Left colon (tissue), 2 donors: ENCODE results near the gene CCDC171. TPM values are rescaled to one million over a fixed set of nuclear protein-coding genes. Genes with fewer than 3 reads are reported as not detected.

Experiments
- ATAC-seq: fragments of 200-7000 bp; cut with Tn5 transposase; one replicate; pipeline ENCODE4 v1.9.1; 2020; ENCODE audit warnings: mild to moderate bottlenecking, moderate library complexity
- DNase-seq, 2 donors: peaks; one replicate each; pipeline ENCODE4 v3.0.0-alpha.2; 2020
- intact Hi-C, 2 donors: fragments of 100-400 bp; cut with DNase I in 1 of 2; cut with micrococcal nuclease in 1 of 2; formaldehyde crosslinking; loops; one replicate each; pipeline versions ENCODE4 v1.11.2 to v1.14.0; 2022; cut with DNase I, micrococcal nuclease
- total RNA-seq, 2 donors: library from RNA; stranded (reverse); fragmentation: NEBNext Ultra II Directional; extraction: Animal tissue kit (Norgen Biotek cat#: 25700); gene quantifications; one replicate each; pipeline ENCODE4 v1.2.1, GENCODE V29; 2021
- donor health status: DM: no; HTN: no; CAD: no.
- donor health status: DM: yes; HTN: yes; CAD: no.

Gene CCDC171
- total RNA-seq, 2 donors from 2014 or later, result 3.2 to 3.5 TPM

GRCh38 chr9:15834541-15834940 is 281.7 kb downstream of the CCDC171 start:
- no peak for DNase-seq
- intact Hi-C loops, result no loop called here
- ATAC-seq, result no peak

DNA sequence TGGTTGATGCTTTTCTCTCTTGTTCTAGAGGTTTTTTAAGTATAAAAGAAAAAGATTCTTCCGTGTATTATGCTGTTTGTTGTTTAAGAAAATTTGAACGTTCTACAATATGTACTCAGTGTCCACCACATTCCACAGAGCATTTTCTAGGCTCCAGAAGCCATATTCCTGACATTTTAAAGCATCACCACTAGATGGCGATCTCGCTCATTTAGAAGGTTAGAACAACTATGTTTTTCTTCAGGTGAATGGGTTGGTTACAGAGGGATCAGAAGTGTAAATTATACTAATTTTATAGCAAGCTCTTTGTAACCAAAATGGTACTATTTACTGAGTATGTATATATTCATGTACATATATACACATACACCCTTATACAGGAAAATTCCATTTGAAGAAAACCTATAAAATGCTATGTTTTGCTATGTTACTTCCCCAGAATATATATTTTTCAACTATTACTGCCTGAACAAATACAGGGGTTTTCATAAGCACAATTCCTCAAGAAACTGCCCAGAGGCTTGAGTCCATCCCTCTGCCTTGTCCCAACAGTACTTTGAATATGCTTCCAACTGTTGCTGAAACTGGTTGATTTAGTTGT is 284.3 kb downstream of the CCDC171 start:
- no peak for DNase-seq

DNA sequence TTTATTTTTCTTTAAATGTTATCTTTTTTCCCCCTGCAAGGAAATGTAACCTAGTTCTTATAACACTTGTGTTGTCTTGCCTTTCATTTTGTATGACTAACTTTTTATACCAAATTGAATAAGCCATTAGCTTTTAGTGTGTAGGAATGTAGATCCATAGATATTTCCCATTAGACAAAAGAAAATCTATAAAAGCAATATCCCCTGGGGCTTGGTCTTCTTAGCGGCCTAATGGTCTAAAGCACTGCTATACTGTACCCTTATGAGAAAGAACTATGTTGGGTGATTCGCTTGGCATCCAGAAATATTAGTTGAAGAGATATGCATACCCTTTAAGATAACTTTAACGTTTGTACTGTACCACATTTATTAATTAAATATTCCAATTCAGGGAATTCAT is 289.2 kb downstream of the CCDC171 start:
- no peak for DNase-seq
- ATAC-seq, result no peak
- intact Hi-C loops, result no loop called here

More for the DNA sequence above, 284.3 kb downstream of the CCDC171 start:
- intact Hi-C loops, result no loop called here
- ATAC-seq, result peak; percentile 69

DNA sequence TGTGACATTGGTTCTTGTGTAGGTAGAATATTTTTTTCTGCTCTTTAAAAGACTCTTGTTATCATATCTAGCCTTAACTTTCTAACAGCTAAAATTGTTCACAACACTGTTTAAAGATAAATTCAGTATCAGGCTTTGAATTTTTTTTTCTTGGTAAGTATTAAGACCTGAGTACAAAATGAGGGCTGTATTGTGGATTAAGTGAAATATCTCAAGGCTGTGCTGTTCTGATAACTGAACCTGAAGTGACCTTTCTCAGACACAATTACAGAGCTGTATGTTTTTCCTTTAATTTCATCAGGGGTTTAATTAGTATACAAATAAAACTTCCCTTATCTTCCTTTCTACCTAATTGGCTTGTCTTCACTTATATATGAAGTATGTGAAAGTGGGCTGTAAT is 290.5 kb downstream of the CCDC171 start:
- no peak for ATAC-seq
- DNase-seq, result no peak
- intact Hi-C loops, result no loop called here

- DNase-seq, result no peak
- ATAC-seq, result no peak
- intact Hi-C loops, result no loop called here
Measured at GRCh38 chr9:15843931-15844330, 291.1 kb downstream of the CCDC171 start.

- intact Hi-C loops, result no loop called here
- ATAC-seq (no peak), DNase-seq (no peak)
Measured at GRCh38 chr9:15846611-15847010, 293.8 kb downstream of the CCDC171 start.

- intact Hi-C loops, result loop anchor here in 1 of 2 donors (10.0 kb wide), 1 partner anchor 55 kb away; no protein-coding TSS in a partner anchor
- no peak for ATAC-seq
- DNase-seq, result no peak
Measured at GRCh38 chr9:15849871-15850270, 297.0 kb downstream of the CCDC171 start.

DNA sequence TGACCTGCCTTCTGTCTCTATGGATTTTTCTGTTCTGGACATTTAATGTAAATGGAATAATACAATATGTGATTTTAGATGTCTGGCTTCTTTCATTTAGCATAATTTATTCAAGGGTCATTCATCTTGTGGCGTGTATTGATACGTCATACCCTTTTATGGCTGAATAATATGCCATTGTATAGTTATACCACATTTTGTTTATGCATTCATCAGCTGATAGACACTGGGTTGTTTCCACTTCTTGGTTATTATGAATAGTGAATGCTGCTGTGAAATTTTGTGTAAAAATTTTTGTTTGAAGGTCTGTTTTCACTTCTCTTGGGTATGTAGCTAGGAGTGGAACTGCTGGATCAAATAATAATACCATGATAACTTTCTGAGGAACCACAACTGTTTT is 298.9 kb downstream of the CCDC171 start:
- DNase-seq (no peak), ATAC-seq (no peak)
- intact Hi-C loops, result loop anchor here in 1 of 2 donors (10.0 kb wide), 1 partner anchor 53 kb away; no protein-coding TSS in a partner anchor

- DNase-seq (no peak), ATAC-seq (no peak)
- intact Hi-C loops, result loop anchor here in 1 of 2 donors (10.0 kb wide), 1 partner anchor 48 kb away; no protein-coding TSS in a partner anchor
Measured at GRCh38 chr9:15856591-15856990, 303.7 kb downstream of the CCDC171 start.

GRCh38 chr9:15867334-15867733 is 314.5 kb downstream of the CCDC171 start:
- intact Hi-C loops, result no loop called here
- DNase-seq (no peak), ATAC-seq (no peak)

GRCh38 chr9:15867988-15868387 is 315.1 kb downstream of the CCDC171 start:
- peak; percentile 72 for ATAC-seq
- peak in 1 of 2 donors; percentile 19 for DNase-seq
- intact Hi-C loops, result no loop called here

GRCh38 chr9:15873573-15874177 is 320.8 kb downstream of the CCDC171 start:
- intact Hi-C loops, result loop anchor here in 1 of 2 donors (10.0 kb wide), 2 partner anchors 261 to 391 kb away; no protein-coding TSS in a partner anchor
- peak; percentile 46 for ATAC-seq
- DNase-seq, result no peak

DNA sequence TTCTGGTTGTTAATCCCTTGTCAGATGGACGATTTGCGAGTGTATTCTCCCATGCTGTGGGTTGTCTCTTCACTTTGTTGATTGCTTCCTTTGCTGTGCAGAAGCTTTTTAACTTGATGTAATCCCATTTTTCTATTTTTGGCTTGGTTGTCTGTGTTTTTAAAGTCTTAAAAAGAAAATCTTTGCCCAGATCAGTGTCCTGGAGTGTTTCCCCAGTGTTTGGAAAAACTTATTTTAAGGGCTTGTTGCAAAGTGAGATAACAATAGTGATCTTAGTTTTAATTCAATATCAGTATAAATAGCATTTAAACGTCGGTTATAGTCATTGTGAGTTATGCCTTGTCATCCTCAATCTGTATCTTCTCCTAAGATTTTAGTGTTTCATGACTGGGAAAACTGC is 329.5 kb downstream of the CCDC171 start:
- intact Hi-C loops, result no loop called here
- no peak for DNase-seq
- no peak for ATAC-seq

DNA sequence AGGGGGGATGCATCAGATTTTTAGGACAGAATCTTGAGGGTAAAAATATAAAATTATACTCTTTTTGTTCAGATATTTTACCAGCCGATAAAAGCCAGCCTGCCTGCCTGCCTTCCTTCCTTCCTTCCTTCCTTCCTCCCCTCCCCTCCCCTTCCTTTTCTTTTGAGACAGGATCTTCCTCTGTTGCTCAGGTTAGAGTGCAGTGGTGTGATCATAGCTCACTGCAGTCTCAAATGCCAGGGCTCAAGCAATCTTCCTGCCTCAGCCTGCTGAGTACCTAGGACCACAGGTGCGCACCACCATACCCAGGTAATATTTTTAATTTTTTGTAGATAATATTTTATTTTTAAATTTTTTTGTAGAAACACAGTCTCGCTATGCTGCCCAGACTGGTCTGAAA is 330.0 kb downstream of the CCDC171 start:
- intact Hi-C loops, result no loop called here
- no peak for ATAC-seq
- no peak for DNase-seq

DNA sequence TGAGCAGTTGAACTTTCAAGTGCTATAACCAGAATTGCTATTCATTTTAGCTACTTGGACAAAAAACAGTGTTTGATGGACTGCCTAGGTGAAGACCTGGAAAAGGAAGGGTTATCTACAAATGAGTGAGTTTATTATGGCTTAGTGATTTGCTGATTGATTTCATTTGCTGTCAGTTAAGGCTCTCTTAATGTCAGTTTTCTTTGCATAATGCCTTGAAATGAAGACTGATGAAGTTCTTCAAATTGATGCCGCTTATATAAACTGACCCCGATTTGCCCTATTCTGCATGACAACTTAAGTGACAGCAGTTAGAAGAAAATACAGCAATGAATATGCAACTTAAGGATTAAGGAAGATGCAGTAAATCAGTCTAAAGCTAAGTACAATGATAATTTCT is 332.6 kb downstream of the CCDC171 start:
- no peak for DNase-seq
- intact Hi-C loops, result no loop called here
- no peak for ATAC-seq

- DNase-seq (no peak), ATAC-seq (no peak)
- intact Hi-C loops, result no loop called here
Measured at GRCh38 chr9:15889555-15889954, 336.7 kb downstream of the CCDC171 start.

GRCh38 chr9:15901572-15901971 is 348.7 kb downstream of the CCDC171 start:
- DNase-seq (no peak), ATAC-seq (no peak)
- intact Hi-C loops, result loop anchor here in 1 of 2 donors (10.0 kb wide), 1 partner anchor 47 kb away; no protein-coding TSS in a partner anchor

DNA sequence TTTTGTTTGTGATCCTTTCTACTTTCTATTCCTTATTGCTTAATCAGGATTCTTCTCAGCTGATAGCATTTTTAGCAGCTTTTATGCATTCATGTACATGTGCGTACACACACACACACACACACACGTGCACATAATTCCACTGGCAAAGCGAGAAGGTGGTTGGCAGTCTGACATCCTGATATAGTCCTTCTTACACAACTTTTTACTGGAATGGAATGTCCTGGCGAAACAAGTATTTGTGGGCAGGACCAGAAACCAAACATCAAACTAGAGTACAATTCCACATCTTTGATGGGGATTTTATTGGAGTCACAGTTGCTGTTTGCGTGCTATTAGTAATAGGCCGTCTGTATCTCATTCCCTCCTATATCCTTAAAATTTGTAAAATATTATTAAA is 356.5 kb downstream of the CCDC171 start:
- DNase-seq (no peak), ATAC-seq (no peak)
- intact Hi-C loops, result loop anchor here in 1 of 2 donors (10.0 kb wide), 1 partner anchor 54 kb away; no protein-coding TSS in a partner anchor

DNA sequence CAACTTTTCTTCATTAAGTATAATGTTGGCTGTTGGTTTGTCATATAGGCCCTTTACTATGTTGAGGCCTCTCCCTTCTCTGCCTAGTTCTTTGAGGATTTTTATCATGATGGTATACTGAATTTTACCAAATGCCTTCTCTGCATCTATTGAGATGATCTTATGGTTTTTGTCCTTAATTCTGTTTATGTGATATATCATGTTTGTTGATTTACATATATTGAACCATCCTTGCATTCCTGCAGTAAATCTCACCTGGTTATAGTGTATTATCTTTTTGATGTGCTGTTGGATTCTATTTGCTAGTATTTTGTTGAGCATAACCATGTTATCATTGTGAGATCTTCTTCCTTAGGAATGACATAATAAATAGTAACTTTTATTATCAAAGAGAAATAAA is 362.9 kb downstream of the CCDC171 start:
- ATAC-seq (no peak), DNase-seq (no peak)
- intact Hi-C loops, result no loop called here

DNA sequence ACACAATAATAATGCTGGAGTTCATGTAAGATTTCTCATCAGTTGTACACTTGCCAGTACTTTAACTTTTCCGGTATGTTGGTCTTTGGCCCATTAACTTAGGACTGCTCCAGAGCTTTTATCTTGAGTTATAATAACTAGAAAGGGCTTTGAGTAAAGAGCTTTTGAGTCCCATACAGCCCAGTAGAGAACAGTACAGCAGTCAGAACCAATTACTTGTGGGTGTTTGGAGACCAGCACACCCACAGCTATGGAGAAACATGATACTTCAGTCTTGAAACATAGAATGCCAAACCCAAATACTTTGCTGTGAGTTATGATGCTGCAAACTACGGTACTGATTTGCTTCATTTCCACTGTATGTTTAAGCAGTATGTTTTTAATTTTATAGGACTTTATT is 374.3 kb downstream of the CCDC171 start:
- ATAC-seq (no peak), DNase-seq (no peak)
- intact Hi-C loops, result no loop called here
